ENCODE data around the gene PRRT1.

- TF ChIP-seq CTCF (IDR thresholded peaks at IDR 0.05) (no peak), ZFX (IDR thresholded peaks at IDR 0.05; ENCODE audit: borderline replicate concordance) (no peak)
Observed at GRCh38 chr6:32156891-32157290, 5.2 kb upstream of the PRRT1 start.

Measured in 22Rv1 (cell line).